Activated CD8-positive, alpha-beta memory T cell treated with anti-CD3 and anti-CD28 coated beads, Interleukin-2, amount 50 U/mL, for 48 hours (primary cell): Measurements from ENCODE around the gene DCLK2.

Experiments
- DNase-seq: peaks from one replicate; pipeline ENCODE4 v3.0.0-alpha.2; 2020

DCLK2 gene

GRCh38 chr4:150070464-150071170, 7.6 kb upstream of the DCLK2 start:
- DNase-seq: no peak

- no peak for DNase-seq
These were observed 5.8 kb upstream of the DCLK2 start for GRCh38 chr4:150072471-150072870.

- DNase-seq: no peak
These were observed 5.1 kb upstream of the DCLK2 start for GRCh38 chr4:150072906-150073714.

- no peak for DNase-seq
These were observed 4.2 kb upstream of the DCLK2 start for GRCh38 chr4:150074064-150074463.

- DNase-seq: peak; percentile 52
These were observed 385 bp downstream of the DCLK2 start for GRCh38 chr4:150078579-150079080.

- DNase-seq: peak; percentile 61
These were observed 886 bp downstream of the DCLK2 start for GRCh38 chr4:150079081-150079581.

- no peak for DNase-seq
These were observed 2.1 kb downstream of the DCLK2 start for GRCh38 chr4:150080337-150080736.

- no peak for DNase-seq
These were observed 2.6 kb downstream of the DCLK2 start for GRCh38 chr4:150080875-150081274.

- DNase-seq: no peak
These were observed 4.0 kb downstream of the DCLK2 start for GRCh38 chr4:150082241-150082640.

- no peak for DNase-seq
These were observed 8.8 kb downstream of the DCLK2 start for GRCh38 chr4:150087006-150087405.

GRCh38 chr4:150089732-150090131, 11.5 kb downstream of the DCLK2 start:
- DNase-seq: no peak

- DNase-seq: no peak
These were observed 12.6 kb downstream of the DCLK2 start for GRCh38 chr4:150090836-150091235.

GRCh38 chr4:150094676-150095075, 16.4 kb downstream of the DCLK2 start:
- no peak for DNase-seq

GRCh38 chr4:150096625-150097024, 18.4 kb downstream of the DCLK2 start:
- no peak for DNase-seq

GRCh38 chr4:150098214-150098613, 20.0 kb downstream of the DCLK2 start:
- no peak for DNase-seq

- no peak for DNase-seq
These were observed 26.3 kb downstream of the DCLK2 start for GRCh38 chr4:150104404-150105027.

- no peak for DNase-seq
These were observed 28.6 kb downstream of the DCLK2 start for GRCh38 chr4:150106886-150107285.

GRCh38 chr4:150108691-150109090, 30.4 kb downstream of the DCLK2 start:
- DNase-seq: no peak

GRCh38 chr4:150114641-150115040, 36.4 kb downstream of the DCLK2 start:
- DNase-seq: no peak

GRCh38 chr4:150115851-150116250, 37.6 kb downstream of the DCLK2 start:
- DNase-seq: no peak

GRCh38 chr4:150116506-150116905, 38.3 kb downstream of the DCLK2 start:
- no peak for DNase-seq

- no peak for DNase-seq
These were observed 38.8 kb downstream of the DCLK2 start for GRCh38 chr4:150117094-150117493.

GRCh38 chr4:150117629-150118028, 39.4 kb downstream of the DCLK2 start:
- no peak for DNase-seq

- no peak for DNase-seq
These were observed 41.2 kb downstream of the DCLK2 start for GRCh38 chr4:150119492-150119891.
